ENCODE measurements around the gene TRAM2.

TRAM2 gene

DNA sequence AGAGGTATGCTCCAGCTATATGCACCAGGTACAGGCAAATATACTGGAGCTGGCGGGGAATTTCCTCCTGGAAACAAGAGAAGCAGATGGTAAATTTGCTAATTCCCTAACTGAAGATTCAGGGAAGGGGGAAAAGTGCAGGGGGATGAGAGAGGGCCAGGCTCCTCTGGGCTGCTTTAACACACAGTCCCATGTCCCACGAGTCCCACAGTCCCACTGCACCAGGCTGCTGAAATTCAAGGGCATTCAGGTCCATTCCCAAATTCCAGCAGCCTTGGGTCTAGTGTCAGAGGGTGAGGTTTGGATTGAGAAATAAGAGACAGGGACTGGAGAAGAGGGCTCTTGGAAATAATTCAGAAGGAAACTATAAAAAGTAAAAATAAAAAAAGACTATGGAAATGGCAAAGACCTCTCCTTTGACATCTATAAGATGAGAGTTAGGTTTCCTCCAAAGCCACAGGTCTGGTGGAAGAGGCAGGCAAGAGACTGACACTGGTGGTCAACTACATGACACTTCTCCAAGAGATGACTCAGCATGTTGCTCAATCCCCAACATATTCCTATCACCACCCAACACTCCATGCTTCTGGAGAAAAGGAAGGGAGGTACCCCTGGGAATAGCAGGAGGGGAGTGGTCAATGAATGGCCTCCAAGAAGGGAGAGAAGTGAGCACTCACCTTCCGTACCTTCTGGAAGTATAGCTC, 69.2 kb downstream of the TRAM2 start:
- DNase-seq (ENCODE audit: low spot score), result peak; percentile 62

DNA sequence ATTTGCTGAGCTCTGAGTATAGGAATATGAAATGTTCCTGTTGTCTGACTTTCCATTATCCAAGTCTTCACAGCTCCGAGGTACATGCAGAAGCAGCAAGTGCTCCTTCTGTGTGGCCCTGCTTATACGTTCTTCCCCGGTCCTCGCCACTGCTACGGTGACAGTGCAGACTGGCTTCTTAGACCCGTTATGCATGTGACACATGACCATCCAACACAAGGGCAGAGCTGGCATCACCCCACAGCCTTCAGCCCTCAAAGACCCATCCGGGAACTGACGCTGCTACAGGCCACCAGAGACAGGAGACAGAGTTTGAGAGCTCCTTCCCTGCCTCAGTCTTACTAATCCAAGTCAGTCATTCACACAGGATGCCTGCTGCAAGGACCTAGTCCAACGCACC, 70.4 kb downstream of the TRAM2 start:
- DNase-seq (ENCODE audit: low spot score), result no peak

- DNase-seq (ENCODE audit: low spot score), result no peak
These were observed 71.0 kb downstream of the TRAM2 start for GRCh38 chr6:52505726-52506409.

GRCh38 chr6:52504782-52505136, 72.1 kb downstream of the TRAM2 start:
- DNase-seq (ENCODE audit: low spot score), result no peak

DNA sequence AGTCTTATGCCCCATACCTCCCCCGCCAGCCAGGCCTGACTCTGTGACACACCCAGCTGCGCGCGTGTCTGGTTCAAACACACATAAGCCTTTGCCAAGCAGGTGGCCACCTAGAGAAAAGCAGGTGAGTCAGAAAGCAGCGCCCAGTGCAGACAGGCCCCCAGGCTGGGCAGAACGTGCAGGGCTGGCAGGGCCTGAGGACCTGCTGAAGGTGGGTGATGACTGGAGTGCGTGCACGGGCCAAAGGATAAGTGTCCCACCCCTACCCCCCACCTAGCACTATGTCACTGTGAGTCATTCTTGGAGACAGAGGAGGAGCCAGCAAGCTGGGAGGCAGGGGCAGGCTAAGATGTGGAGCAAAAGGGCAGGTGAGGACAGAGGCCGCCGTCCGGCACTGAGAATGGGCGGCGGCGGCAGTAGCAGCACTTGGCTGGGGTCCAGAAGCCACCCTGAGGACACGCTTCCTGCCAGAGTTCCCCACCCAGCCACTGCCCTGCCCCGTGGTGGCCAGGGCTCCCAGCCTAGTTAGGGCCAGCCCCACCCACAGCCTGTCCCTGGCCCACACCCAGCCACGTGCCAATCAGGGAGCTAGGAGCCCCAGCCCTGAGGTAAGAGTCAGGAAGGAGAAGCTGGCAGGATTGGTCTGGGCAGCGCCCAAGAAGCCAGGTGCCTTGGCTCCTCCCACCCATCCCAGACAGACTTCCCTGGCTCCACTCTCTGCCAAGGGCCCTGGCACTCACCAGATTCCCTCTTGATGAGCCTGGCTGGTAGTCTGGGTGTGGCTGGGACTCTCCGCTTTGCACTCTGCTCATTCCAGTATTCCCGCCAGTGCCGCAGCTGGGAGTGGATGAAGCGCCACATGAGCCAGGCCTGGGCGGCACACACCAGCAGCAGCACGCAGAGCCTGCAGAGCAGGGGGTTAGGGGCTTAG, 72.7 kb downstream of the TRAM2 start:
- DNase-seq (ENCODE audit: low spot score), result peak; percentile 87

DNA sequence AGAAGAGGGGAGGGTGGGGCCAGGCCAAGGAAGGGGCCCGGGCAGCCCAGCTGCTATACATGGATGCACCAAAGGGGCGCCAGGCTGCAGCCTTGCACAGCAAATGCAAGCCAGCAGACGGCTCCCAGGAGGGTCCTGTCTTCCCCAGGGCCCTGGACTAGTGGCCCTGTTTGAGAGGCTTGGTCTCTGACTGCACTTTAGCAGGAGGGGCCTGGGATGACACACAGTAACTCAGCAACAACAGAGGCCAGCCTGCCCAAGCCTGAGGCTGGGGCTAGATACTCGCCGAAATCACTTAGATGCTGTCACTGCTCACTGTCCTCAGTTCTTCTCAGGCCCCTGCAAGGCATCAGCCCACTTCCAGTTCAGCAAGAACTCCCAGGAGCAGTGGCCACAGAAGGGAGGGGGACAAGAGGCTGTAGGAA, 73.5 kb downstream of the TRAM2 start:
- DNase-seq (ENCODE audit: low spot score), result no peak

DNA sequence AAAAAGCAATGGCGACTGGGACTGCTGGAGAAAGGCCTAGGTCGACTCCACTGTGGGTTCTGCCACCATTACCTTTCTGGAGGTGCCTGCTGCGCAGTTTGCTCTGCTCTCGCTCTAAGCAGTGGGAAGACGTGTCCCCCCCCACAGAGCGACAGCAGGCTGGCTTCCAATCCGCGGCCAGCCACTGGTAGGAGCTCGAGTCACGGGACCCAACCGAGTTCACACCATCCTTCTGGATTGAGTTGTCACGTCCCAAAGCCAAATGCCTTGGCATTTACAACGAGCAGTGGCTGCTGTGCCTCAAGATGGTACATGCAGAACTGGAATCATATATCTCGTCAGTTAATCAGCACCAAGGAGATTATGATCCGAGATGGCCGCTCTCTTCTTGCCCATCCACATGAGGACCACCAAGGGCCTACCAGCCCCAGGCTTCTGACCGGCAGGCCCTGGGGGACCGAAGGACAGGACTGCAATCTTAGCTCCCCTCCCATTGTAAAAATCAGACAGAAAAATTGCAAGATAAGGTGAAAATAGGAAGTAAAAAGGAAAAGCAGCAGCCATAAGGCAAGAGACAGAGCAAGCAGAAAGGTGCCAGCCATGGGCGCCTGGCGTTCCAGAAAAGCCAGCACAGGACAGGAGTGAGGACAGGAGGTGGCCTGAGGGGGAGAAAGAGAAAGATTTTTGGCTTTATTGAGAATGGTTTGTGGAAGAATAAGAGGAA, 74.4 kb downstream of the TRAM2 start:
- no peak for DNase-seq (ENCODE audit: low spot score)

DNA sequence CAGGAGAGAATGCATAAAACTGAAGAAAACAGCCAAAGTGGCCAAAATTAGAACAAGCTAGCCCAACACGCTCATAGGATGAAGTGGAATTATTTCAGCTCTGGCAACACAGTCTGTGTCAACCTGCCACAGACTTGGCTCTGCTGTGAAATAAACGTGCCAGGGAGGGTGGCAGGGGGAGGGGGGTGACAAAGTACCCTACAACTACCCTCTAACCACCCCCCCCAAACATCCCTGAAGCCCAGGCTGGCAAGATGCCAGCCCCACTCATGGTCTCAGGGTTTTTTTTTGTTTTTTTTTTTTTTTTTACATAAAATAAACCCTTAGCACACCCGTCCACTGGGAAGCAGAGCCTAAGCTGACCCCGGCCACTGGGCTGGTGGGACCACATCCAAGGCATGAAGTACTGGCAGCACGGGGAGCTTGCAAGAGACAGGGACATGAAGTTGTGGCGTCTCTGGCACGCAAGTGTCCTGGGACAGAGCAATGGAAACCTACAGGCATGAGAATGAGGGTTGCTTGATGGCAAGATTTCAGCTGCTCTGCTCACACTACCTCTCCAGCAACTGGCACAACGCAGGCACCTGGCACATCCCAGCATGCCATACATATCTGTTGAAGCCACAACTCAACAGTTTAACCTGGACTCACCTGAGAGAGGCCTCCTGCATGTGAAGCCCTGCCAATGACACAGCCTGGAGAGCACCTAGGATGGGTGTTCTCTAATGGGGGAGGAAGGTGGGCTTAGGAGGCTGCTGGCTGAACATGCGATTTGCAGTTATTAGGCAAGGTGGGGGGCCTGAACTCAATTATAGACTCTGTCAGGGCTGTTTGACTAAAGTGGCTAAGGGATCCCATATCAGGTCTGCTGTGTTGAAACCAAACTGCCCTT, 76.4 kb downstream of the TRAM2 start:
- no peak for DNase-seq (ENCODE audit: low spot score)

GRCh38 chr6:52499681-52500236, 77.1 kb downstream of the TRAM2 start:
- no peak for DNase-seq (ENCODE audit: low spot score)

GRCh38 chr6:52499026-52499425, 77.8 kb downstream of the TRAM2 start:
- peak; percentile 38 for DNase-seq (ENCODE audit: low spot score)

- DNase-seq (ENCODE audit: low spot score), result no peak
These were observed 78.3 kb downstream of the TRAM2 start for GRCh38 chr6:52498538-52499017.

- no peak for DNase-seq (ENCODE audit: low spot score)
These were observed 79.0 kb downstream of the TRAM2 start for GRCh38 chr6:52497652-52498408.

DNA sequence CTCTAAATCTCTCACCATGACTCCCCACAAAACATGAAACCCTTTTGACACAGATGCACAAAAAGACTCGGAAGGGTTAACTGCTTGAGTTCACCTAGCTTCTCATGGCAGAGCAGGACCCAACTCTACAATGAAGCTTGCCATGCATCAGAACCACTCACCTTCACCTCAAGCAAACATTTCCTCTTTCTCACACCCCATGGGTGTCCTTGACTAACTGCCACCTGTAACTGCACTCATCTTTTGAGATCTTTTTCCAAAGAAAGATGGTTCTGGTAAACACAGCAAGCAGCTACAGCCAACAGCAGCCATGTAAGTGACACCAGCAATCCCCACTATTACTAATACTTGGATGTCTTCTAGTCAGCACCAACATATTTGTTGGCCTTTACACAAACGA, 80.2 kb downstream of the TRAM2 start:
- DNase-seq (ENCODE audit: low spot score), result no peak

GRCh38 chr6:52495922-52496321, 80.9 kb downstream of the TRAM2 start:
- no peak for DNase-seq (ENCODE audit: low spot score)

- no peak for DNase-seq (ENCODE audit: low spot score)
These were observed 82.4 kb downstream of the TRAM2 start for GRCh38 chr6:52494298-52495072.

- no peak for DNase-seq (ENCODE audit: low spot score)
These were observed 83.2 kb downstream of the TRAM2 start for GRCh38 chr6:52493669-52494068.

DNA sequence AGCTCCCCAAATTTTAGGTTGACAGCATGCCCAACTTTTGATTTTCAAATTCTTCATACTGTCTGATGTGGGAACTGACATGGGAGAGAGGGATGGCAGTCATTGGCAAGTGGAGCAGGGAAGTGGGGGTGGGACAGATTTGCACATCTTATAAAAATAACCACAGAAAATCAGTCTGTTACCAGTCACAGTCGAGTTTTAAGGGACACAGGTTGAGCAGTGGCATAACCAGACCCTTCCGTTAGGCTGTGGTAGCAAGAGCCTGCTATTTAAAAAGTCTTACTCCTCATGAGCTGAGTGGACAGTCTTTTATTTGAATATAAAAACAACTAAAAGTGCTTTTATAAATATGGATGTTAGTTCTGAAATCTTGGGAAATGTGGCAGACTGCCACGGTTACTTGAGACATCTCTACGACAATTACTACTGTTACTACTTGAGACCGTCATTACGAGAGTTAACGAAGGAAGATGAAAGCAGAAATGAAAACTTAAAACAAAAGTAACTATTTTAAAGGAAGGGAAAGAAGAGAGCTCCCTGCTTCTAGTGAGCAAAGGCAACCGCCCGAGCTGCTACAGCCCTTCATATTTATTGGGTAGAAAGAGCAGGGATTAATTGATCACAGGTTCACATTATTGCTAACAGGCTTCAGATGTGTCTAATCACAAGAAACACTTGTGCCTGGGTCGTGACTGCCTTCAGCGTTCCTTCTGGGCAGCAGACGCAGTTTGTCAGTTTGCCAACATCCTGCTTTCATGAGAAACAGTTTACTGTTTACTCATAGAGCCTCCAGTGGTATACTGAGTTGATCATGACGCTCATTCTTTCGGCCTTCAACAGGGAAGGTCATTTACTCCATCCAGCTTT, 85.4 kb downstream of the TRAM2 start:
- peak; percentile 35 for DNase-seq (ENCODE audit: low spot score)

GRCh38 chr6:52489881-52490280, 87.0 kb downstream of the TRAM2 start:
- DNase-seq (ENCODE audit: low spot score), result no peak
